GM18520 (cell line): Measurements from ENCODE around the gene TMEM14B.
"Not testable (repeated sequence)": the region's sequence is repeated elsewhere in the genome, so short reads cannot be mapped to it uniquely, and the experiment has no call there.

Experiments used
- ATAC-seq: cut with Tn5 transposase; IDR thresholded peaks from one replicate; pipeline ENCODE4 v1.9.1; 2021; ENCODE audit not compliant: unreplicated experiment

TMEM14B gene

GRCh38 chr6:10745116-10745515, 2.5 kb upstream of the TMEM14B start:
- ATAC-seq: no peak

GRCh38 chr6:10746915-10747250, 722 bp upstream of the TMEM14B start:
- no peak for ATAC-seq

GRCh38 chr6:10749734-10750133, 2.1 kb downstream of the TMEM14B start:
- no peak for ATAC-seq

GRCh38 chr6:10750568-10750967, 3.0 kb downstream of the TMEM14B start:
- not testable (repeated sequence) for ATAC-seq

- not testable (repeated sequence) for ATAC-seq
These were observed 4.2 kb downstream of the TMEM14B start for GRCh38 chr6:10751757-10752156.

- ATAC-seq: no peak
These were observed 8.5 kb downstream of the TMEM14B start for GRCh38 chr6:10756085-10756484.

GRCh38 chr6:10759312-10759839, 11.8 kb downstream of the TMEM14B start:
- peak; percentile 55 for ATAC-seq

GRCh38 chr6:10759884-10760329, 12.3 kb downstream of the TMEM14B start:
- ATAC-seq: no peak

GRCh38 chr6:10763006-10763405, 15.4 kb downstream of the TMEM14B start:
- no peak for ATAC-seq

GRCh38 chr6:10769419-10769818, 21.8 kb downstream of the TMEM14B start:
- ATAC-seq: no peak

- ATAC-seq: no peak
These were observed 23.8 kb downstream of the TMEM14B start for GRCh38 chr6:10771371-10771894.

GRCh38 chr6:10778230-10778629, 30.6 kb downstream of the TMEM14B start:
- no peak for ATAC-seq

GRCh38 chr6:10779076-10779475, 31.5 kb downstream of the TMEM14B start:
- no peak for ATAC-seq

GRCh38 chr6:10791673-10792072, 44.1 kb downstream of the TMEM14B start:
- no peak for ATAC-seq

GRCh38 chr6:10792101-10792500, 44.5 kb downstream of the TMEM14B start:
- no peak for ATAC-seq

GRCh38 chr6:10793035-10793434, 45.4 kb downstream of the TMEM14B start:
- ATAC-seq: no peak

GRCh38 chr6:10793695-10794094, 46.1 kb downstream of the TMEM14B start:
- no peak for ATAC-seq

- no peak for ATAC-seq
These were observed 46.6 kb downstream of the TMEM14B start for GRCh38 chr6:10794239-10794638.

GRCh38 chr6:10800810-10801209, 53.2 kb downstream of the TMEM14B start:
- ATAC-seq: no peak

- peak; percentile 88 for ATAC-seq
These were observed 53.7 kb downstream of the TMEM14B start for GRCh38 chr6:10801224-10801848.
